HepG2 (cell line): ENCODE measurements around the gene GMEB2. TPM values are rescaled to one million over a fixed set of nuclear protein-coding genes. Genes with fewer than 3 reads are reported as not detected.
A peak's percentile ranks its signal among the peaks of the same experiment; 100 is the strongest.

Source experiments
- GATAD2A ChIP-seq: IDR thresholded peaks from 2 replicates; pipeline ENCODE4 v1.6.1; 2016
- JUN ChIP-seq: sonication (generic); formaldehyde crosslinking; IDR thresholded peaks from 2 replicates; pipeline ENCODE4 v1.4.0; 2020; ENCODE audit warnings: mild to moderate bottlenecking, missing genetic modification reagents
- KDM2A ChIP-seq: sonication (generic); formaldehyde crosslinking; IDR thresholded peaks from 2 replicates; pipeline ENCODE4 v1.4.0; 2020; ENCODE audit warnings: low read depth, missing genetic modification reagents, borderline replicate concordance
- NCOA2 ChIP-seq: sonication (generic); formaldehyde crosslinking; IDR thresholded peaks from 2 replicates; pipeline ENCODE4 v1.8.0; 2022; ENCODE audit warnings: inconsistent platforms
- PHB2 ChIP-seq: fragments of 450-650 bp; IDR thresholded peaks from 2 replicates; pipeline ENCODE4 v1.6.1; 2018; ENCODE audit not compliant: partially characterized antibody
- PLRG1 ChIP-seq: fragments of 450-650 bp; conservative IDR thresholded peaks from 2 replicates; pipeline ENCODE4 v1.6.1; 2016
- PRMT3 ChIP-seq: sonication (generic); formaldehyde crosslinking; IDR thresholded peaks from 2 replicates; pipeline ENCODE4 v1.8.1; 2022; ENCODE audit warnings: low read depth, mild to moderate bottlenecking, moderate library complexity, missing genetic modification reagents, borderline replicate concordance
- RFX5 ChIP-seq: IDR thresholded peaks from 2 replicates; pipeline ENCODE4 v1.6.1; 2011; ENCODE audit warnings: low read depth, low read length, improper control_type of control experiment
- SMAD3 ChIP-seq: sonication (generic); formaldehyde crosslinking; IDR thresholded peaks from 2 replicates; pipeline ENCODE4 v1.4.0; 2020; ENCODE audit warnings: missing genetic modification reagents
- SMARCE1 ChIP-seq: fragments of 450-650 bp; IDR thresholded peaks from 2 replicates; pipeline ENCODE4 v1.6.1; 2017; ENCODE audit warnings: borderline replicate concordance
- ZFYVE20 ChIP-seq: sonication (generic); formaldehyde crosslinking; IDR thresholded peaks from 2 replicates; pipeline ENCODE4 v1.8.0; 2023; ENCODE audit warnings: low read depth, mild to moderate bottlenecking, moderate library complexity, missing genetic modification reagents, borderline replicate concordance
- ZKSCAN5 ChIP-seq: sonication (generic); formaldehyde crosslinking; IDR thresholded peaks from 2 replicates; pipeline ENCODE4 v1.5.1; 2020; ENCODE audit warnings: mild to moderate bottlenecking, missing genetic modification reagents
- ZMYM3 ChIP-seq: sonication (generic); formaldehyde crosslinking; IDR thresholded peaks from 2 replicates; pipeline ENCODE4 v1.5.1; 2020; ENCODE audit warnings: mild to moderate bottlenecking, missing genetic modification reagents
- ZNF136 ChIP-seq: sonication (generic); formaldehyde crosslinking; IDR thresholded peaks from 2 replicates; pipeline ENCODE4 v1.8.1; 2022; ENCODE audit warnings: low read depth, mild to moderate bottlenecking, moderate library complexity, missing genetic modification reagents
- ZNF160 ChIP-seq: sonication (generic); formaldehyde crosslinking; IDR thresholded peaks from 2 replicates; pipeline ENCODE4 v1.8.0; 2022; ENCODE audit warnings: mild to moderate bottlenecking, inconsistent platforms, missing genetic modification reagents
- ZNF674 ChIP-seq: sonication (generic); formaldehyde crosslinking; IDR thresholded peaks from 2 replicates; pipeline ENCODE4 v1.5.0; 2020; ENCODE audit warnings: low read depth, mild to moderate bottlenecking, missing genetic modification reagents
- ZNF7 ChIP-seq: IDR thresholded peaks from 2 replicates; pipeline ENCODE4 v1.6.1; 2016; ENCODE audit warnings: missing biosample characterization, missing genetic modification reagents
- ZNF713 ChIP-seq: sonication (generic); formaldehyde crosslinking; IDR thresholded peaks from 2 replicates; pipeline ENCODE4 v1.4.0; 2020; ENCODE audit warnings: mild to moderate bottlenecking, missing genetic modification reagents
- ZNF792 ChIP-seq: IDR thresholded peaks from 2 replicates; pipeline ENCODE4 v1.6.1; 2016
- ZNF878 ChIP-seq: sonication (generic); formaldehyde crosslinking; IDR thresholded peaks from 2 replicates; pipeline ENCODE4 v1.8.1; 2023; ENCODE audit warnings: mild to moderate bottlenecking, missing genetic modification reagents, moderate library complexity
- polyA plus RNA-seq, 8 experiments: library from polyadenylated mRNA; depleted of rRNA in 3 of 8; stranded (reverse) in 7 of 8; unstranded in 1 of 8; fragments of >200 nt; fragmentation: Illumina TruSeq in 4 of 8; extraction: Trizol in 4 of 8; gene quantifications; 2 replicates each; pipeline versions ENCODE4 v1.2.1 to v1.2.3, GENCODE V29; 2011 to 2016; ENCODE audit warnings: low read depth in 4 of 8, missing spikeins in 1 of 8, mixed read lengths in 1 of 8; ENCODE audit not compliant: insufficient read depth in 1 of 8
- total RNA-seq, 5 experiments: library from RNA; depleted of rRNA; stranded (reverse); fragments of >200 nt; fragmentation: Illumina TruSeq; extraction: Trizol; gene quantifications; 2 replicates each; pipeline ENCODE4 v1.2.3, GENCODE V29; 2016; ENCODE audit warnings: low read depth in 1 of 5
- TF ChIP-seq, protein P1 (sequence below): sonication (generic); formaldehyde crosslinking; IDR thresholded peaks from 2 replicates; pipeline ENCODE4 v1.4.0; 2020; ENCODE audit warnings: mild to moderate bottlenecking, low read depth, missing genetic modification reagents
- TF ChIP-seq, protein P2 (sequence below): fragments of 450-650 bp; IDR thresholded peaks from 2 replicates; pipeline ENCODE4 v1.6.1; 2017; ENCODE audit warnings: mild to moderate bottlenecking
- TF ChIP-seq, protein P3 (sequence below): sonication (generic); formaldehyde crosslinking; IDR thresholded peaks from 2 replicates; pipeline ENCODE4 v1.4.0; 2020; ENCODE audit warnings: missing genetic modification reagents
- TF ChIP-seq, protein P4 (sequence below): sonication (generic); formaldehyde crosslinking; IDR thresholded peaks from 2 replicates; pipeline ENCODE4 v1.4.0; 2020; ENCODE audit warnings: mild to moderate bottlenecking, missing genetic modification reagents

GMEB2 gene
- total and polyA plus RNA-seq, 2 of the 13 experiments (the other 11 are each of a cell fraction or from before 2014, with no cell fraction given): 10.6 to 12.4 TPM

DNA sequence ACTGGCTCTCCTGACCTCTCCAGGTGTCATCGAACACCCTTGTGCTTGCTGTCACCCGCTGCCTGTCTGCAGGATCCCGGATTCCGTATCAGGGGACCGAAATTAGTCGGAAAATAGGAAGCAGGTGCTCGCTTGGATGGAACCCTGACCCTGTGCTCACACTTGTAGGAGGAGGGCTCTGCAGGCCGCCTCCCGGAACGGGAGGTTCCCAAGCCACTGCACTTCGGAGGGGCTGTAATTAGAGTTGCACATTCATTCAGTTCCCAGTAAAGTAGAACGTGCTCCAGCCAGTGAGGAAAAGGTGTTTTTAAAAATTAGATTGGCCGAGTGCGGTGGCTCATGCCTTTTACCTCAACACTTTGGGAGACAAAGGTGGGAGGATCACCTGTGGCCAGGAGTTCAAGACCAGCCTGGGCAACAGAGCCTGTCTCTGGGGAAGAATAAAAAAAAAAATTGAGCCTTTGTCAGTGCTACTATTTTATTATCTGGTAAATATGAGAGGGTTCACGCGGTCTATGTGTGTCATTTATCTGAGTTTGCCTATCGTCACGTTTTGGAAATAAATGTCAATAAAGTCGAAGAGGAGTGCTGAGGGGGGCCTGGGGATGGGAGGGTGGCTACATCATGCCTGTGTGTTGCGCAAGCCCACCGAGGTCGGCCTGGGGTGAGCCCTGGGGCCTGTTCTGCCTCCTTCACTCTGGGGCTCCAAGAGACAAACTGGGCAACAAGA is 1.5 kb upstream of the GMEB2 start (continued):
- TF ChIP-seq, protein P1, sequence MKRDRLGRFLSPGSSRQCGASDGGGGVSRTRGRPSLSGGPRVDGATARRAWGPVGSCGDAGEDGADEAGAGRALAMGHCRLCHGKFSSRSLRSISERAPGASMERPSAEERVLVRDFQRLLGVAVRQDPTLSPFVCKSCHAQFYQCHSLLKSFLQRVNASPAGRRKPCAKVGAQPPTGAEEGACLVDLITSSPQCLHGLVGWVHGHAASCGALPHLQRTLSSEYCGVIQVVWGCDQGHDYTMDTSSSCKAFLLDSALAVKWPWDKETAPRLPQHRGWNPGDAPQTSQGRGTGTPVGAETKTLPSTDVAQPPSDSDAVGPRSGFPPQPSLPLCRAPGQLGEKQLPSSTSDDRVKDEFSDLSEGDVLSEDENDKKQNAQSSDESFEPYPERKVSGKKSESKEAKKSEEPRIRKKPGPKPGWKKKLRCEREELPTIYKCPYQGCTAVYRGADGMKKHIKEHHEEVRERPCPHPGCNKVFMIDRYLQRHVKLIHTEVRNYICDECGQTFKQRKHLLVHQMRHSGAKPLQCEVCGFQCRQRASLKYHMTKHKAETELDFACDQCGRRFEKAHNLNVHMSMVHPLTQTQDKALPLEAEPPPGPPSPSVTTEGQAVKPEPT (CRISPR knock-in tag): peak; percentile 94
- TF ChIP-seq SMARCE1 (no peak), NCOA2 (CRISPR knock-in tag) (peak; percentile 79), ZNF136 (peak; percentile 98; the same call in 1 of the 2 replicates), RFX5 (peak; percentile 18; the same call in 1 of the 2 replicates), PLRG1 (no peak), ZNF878 (CRISPR knock-in tag) (peak; percentile 93; the same call in 1 of the 2 replicates), PHB2 (no peak), ZNF674 (CRISPR knock-in tag) (0 out of 2 replicates have a peak, but pooled peaks have one; percentile 68), ZNF160 (CRISPR knock-in tag) (peak; percentile 60; the same call in 1 of the 2 replicates), ZFYVE20 (CRISPR knock-in tag) (no peak), JUN (CRISPR knock-in tag) (0 out of 2 replicates have a peak, but pooled peaks have one; percentile 34), ZNF7 (CRISPR knock-in tag) (peak; percentile 77), ZNF792 (peak; percentile 98), KDM2A (CRISPR knock-in tag) (peak; percentile 99), ZNF713 (CRISPR knock-in tag) (no peak), ZMYM3 (CRISPR knock-in tag) (peak; percentile 80), SMAD3 (CRISPR knock-in tag) (peak; percentile 93; the same call in 1 of the 2 replicates), ZKSCAN5 (CRISPR knock-in tag) (peak; percentile 84), PRMT3 (0 out of 2 replicates have a peak, but pooled peaks have one; percentile 19), GATAD2A (CRISPR knock-in tag) (peak; percentile 88)
- TF ChIP-seq, protein P2, sequence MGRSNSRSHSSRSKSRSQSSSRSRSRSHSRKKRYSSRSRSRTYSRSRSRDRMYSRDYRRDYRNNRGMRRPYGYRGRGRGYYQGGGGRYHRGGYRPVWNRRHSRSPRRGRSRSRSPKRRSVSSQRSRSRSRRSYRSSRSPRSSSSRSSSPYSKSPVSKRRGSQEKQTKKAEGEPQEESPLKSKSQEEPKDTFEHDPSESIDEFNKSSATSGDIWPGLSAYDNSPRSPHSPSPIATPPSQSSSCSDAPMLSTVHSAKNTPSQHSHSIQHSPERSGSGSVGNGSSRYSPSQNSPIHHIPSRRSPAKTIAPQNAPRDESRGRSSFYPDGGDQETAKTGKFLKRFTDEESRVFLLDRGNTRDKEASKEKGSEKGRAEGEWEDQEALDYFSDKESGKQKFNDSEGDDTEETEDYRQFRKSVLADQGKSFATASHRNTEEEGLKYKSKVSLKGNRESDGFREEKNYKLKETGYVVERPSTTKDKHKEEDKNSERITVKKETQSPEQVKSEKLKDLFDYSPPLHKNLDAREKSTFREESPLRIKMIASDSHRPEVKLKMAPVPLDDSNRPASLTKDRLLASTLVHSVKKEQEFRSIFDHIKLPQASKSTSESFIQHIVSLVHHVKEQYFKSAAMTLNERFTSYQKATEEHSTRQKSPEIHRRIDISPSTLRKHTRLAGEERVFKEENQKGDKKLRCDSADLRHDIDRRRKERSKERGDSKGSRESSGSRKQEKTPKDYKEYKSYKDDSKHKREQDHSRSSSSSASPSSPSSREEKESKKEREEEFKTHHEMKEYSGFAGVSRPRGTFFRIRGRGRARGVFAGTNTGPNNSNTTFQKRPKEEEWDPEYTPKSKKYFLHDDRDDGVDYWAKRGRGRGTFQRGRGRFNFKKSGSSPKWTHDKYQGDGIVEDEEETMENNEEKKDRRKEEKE: no peak
- TF ChIP-seq, protein P3, sequence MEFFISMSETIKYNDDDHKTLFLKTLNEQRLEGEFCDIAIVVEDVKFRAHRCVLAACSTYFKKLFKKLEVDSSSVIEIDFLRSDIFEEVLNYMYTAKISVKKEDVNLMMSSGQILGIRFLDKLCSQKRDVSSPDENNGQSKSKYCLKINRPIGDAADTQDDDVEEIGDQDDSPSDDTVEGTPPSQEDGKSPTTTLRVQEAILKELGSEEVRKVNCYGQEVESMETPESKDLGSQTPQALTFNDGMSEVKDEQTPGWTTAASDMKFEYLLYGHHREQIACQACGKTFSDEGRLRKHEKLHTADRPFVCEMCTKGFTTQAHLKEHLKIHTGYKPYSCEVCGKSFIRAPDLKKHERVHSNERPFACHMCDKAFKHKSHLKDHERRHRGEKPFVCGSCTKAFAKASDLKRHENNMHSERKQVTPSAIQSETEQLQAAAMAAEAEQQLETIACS (CRISPR knock-in tag): peak; percentile 90
- TF ChIP-seq, protein P4, sequence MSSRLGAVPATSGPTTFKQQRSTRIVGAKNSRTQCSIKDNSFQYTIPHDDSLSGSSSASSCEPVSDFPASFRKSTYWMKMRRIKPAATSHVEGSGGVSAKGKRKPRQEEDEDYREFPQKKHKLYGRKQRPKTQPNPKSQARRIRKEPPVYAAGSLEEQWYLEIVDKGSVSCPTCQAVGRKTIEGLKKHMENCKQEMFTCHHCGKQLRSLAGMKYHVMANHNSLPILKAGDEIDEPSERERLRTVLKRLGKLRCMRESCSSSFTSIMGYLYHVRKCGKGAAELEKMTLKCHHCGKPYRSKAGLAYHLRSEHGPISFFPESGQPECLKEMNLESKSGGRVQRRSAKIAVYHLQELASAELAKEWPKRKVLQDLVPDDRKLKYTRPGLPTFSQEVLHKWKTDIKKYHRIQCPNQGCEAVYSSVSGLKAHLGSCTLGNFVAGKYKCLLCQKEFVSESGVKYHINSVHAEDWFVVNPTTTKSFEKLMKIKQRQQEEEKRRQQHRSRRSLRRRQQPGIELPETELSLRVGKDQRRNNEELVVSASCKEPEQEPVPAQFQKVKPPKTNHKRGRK (CRISPR knock-in tag): no peak
